Measurements from ENCODE around the gene SOCS3.
A peak's percentile ranks its signal among the peaks of the same experiment; 100 is the strongest.

SOCS3 gene

DNA sequence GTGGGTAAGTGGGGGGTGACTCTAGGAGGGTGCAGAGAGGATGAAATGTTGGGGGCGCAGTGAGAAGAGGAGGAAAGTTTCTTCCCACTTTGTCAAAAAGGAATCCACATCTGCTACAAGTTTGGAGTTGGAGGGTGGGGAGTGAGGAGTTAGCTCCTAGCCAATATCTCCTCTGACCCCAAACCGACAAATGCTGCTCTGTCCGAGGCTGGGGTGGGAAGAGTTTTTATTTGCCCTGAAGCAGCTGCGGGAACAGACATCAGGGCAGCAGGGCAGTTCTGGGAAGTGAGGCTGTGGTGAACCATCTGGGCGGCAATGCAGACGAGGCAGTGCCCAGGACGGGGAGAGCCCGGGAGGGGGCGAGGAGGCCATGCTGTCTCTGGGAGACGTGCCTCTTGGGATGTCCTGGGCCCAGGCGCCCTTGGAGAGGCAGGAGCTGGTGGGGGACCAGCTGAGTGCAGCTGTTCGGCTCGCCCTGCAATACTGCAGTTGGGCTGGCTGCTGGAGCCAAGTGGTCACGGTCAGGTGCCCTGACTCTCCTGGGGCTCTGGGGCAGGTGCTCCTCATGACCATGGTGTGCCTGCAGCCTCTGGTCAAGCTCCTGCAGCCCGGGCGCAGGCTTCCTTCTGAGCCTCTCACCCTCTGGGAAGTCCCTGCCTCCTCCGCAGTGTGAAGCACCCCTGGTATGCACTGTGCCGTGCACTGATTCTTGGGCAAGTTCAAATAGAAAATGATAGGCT, 6.4 kb upstream of the SOCS3 start:
- no peaks in the 10 kb centered on the region for H3K27me3 ChIP-seq (ENCODE audit: control insufficient read depth, insufficient read depth, low read length)
- no peak overlapping the region for H3K4me3 ChIP-seq (ENCODE audit: low read depth, low read length)
- H3K9ac ChIP-seq (ENCODE audit: low read depth, low read length): peak overlapping the region; percentile 13; the same call in 1 of the 2 replicates
- H3K4me1 ChIP-seq (ENCODE audit: control insufficient read depth, insufficient read depth, low read length): peaks cover 65% of the 10 kb centered on the region
- no peaks in the 10 kb centered on the region for H3K36me3 ChIP-seq (ENCODE audit: control insufficient read depth, insufficient read depth, low read length)
- peak overlapping the region; percentile 95 for H3K27ac ChIP-seq (ENCODE audit: low read depth, low read length)
- H3K9me3 ChIP-seq (ENCODE audit: control insufficient read depth, insufficient read depth, low read length): no peaks in the 10 kb centered on the region

DNA sequence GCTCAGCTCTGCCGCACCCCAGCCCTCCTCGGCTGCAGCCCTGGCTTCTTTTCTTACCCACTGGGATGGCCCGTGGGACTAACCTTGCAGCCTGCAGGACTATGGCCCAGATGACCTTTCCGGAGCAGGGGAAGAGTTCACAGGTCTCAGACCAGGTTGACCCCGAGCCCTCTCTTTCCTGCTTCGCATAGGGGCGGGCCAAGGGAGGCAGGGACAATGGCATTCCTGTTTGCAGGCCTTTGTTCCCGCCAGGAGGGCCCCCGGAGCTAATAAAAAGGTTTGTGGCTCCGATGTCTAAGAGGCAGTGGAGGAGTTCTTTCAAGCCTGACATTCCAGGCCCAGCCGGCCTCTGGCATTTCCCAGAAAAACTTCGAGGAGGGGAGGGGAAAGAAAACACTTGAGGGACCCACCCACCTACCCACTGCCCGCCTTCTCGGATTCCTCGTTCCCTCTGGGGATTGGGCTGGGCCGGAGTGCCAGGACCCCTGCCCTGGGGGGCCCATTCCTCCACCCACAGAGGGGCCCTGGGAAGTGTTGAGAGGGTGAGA, 5.8 kb upstream of the SOCS3 start:
- Histone ChIP-seq H3K9ac (ENCODE audit: low read depth, low read length) (peak overlapping the region; percentile 54), H3K27me3 (ENCODE audit: control insufficient read depth, insufficient read depth, low read length) (no peaks in the 10 kb centered on the region), H3K36me3 (ENCODE audit: control insufficient read depth, insufficient read depth, low read length) (no peaks in the 10 kb centered on the region), H3K9me3 (ENCODE audit: control insufficient read depth, insufficient read depth, low read length) (no peaks in the 10 kb centered on the region), H3K4me3 (ENCODE audit: low read depth, low read length) (no peak overlapping the region), H3K27ac (ENCODE audit: low read depth, low read length) (peak overlapping the region; percentile 95), H3K4me1 (ENCODE audit: control insufficient read depth, insufficient read depth, low read length) (peaks cover 67% of the 10 kb centered on the region)

DNA sequence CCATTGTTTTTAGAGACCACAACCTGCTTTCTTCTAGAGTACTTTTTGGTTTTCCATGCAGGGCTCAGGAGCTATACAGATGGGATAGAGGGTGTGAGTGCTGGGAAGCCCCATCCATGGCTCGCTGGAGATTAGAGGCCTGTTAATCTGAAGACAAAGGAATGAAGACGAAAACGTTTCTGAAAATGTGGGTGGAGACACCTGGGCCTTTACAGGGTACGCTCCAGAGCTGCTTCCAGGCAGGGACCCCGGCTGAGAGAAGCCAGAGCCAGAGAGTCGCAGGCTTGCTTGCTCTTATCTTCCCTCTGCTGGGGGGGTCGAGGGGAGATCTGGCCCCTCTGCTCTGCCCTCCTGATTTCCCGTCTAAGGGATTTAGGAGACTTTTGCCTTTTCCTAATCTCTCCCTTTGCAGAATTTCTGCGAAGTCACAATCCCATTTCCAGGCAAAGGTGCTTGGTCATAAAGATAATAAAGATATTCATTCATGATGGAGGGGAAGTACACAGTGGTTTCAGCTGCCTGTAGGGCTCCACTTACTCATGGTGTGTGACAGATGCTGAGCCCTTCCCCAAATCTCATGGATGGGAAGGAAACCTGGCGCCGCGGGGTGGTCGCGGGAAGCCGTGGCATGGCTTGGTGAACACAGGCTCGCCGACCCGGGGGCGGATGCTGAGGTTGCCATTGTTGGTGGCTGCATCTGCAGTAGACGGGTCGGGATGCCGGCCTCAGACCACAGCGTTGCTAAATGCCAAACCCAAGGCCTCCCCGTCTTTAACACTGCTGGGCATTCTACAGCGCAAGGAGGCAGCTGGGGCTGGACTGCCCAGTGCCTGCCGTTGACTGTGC, 4.8 kb upstream of the SOCS3 start:
- Histone ChIP-seq H3K9me3 (ENCODE audit: control insufficient read depth, insufficient read depth, low read length) (no peaks in the 10 kb centered on the region), H3K27ac (ENCODE audit: low read depth, low read length) (peak overlapping the region; percentile 95), H3K36me3 (ENCODE audit: control insufficient read depth, insufficient read depth, low read length) (no peaks in the 10 kb centered on the region), H3K27me3 (ENCODE audit: control insufficient read depth, insufficient read depth, low read length) (peaks cover under 1% of the 10 kb centered on the region; the same call in 1 of the 2 replicates), H3K4me3 (ENCODE audit: low read depth, low read length) (no peak overlapping the region), H3K4me1 (ENCODE audit: control insufficient read depth, insufficient read depth, low read length) (peaks cover 58% of the 10 kb centered on the region), H3K9ac (ENCODE audit: low read depth, low read length) (0 out of 2 replicates have a peak overlapping the region, but pooled peaks have one; percentile 54)

DNA sequence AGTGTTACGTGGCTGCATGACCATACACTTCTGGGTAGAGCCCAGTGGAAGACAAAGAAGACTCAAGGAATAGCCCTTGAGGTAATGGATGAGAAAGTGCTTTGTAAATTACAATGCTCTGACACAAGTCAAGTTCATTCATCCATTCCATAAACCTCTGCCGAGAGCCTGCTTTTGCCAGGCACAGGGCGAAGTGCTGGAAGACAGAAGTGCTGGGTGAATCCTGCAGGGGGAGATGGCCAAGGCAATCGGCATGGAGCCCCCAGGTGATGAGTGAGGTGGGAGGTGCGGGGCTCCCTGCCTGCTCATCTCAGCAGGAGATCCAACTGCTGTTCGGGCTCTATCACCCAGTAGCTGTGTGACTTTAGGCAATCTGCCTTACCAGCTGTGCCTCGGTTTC, 2.8 kb upstream of the SOCS3 start:
- H3K36me3 ChIP-seq (ENCODE audit: control insufficient read depth, insufficient read depth, low read length): peaks cover 7% of the 10 kb centered on the region
- peaks cover 21% of the 10 kb centered on the region for H3K27me3 ChIP-seq (ENCODE audit: control insufficient read depth, insufficient read depth, low read length)
- H3K9me3 ChIP-seq (ENCODE audit: control insufficient read depth, insufficient read depth, low read length): no peaks in the 10 kb centered on the region
- H3K4me1 ChIP-seq (ENCODE audit: control insufficient read depth, insufficient read depth, low read length): peaks cover 64% of the 10 kb centered on the region
- no peak overlapping the region for H3K4me3 ChIP-seq (ENCODE audit: low read depth, low read length)
- H3K27ac ChIP-seq (ENCODE audit: low read depth, low read length): no peak overlapping the region
- H3K9ac ChIP-seq (ENCODE audit: low read depth, low read length): no peak overlapping the region

DNA sequence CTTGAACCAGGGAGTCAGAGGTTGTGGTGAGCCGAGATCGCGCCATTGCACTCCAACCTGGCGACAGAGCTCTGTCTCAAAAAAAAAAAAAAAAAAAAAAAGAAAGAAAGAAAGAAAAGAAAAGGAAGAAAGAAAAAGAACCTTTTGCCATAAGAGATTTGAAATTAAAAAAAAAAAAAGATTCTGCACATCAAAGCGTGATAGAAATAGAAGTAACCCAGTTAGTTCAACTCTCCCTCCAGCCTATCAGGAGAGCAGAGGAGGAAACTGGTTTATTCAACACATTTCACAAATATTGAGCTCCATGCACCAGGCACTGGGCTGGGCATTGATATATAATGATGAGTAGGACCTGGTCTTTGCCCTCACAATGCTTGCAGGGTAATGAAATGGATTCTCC, 2.4 kb upstream of the SOCS3 start:
- Histone ChIP-seq H3K9me3 (ENCODE audit: control insufficient read depth, insufficient read depth, low read length) (no peaks in the 10 kb centered on the region), H3K9ac (ENCODE audit: low read depth, low read length) (no peak overlapping the region), H3K4me3 (ENCODE audit: low read depth, low read length) (no peak overlapping the region), H3K27ac (ENCODE audit: low read depth, low read length) (no peak overlapping the region), H3K36me3 (ENCODE audit: control insufficient read depth, insufficient read depth, low read length) (peaks cover 12% of the 10 kb centered on the region), H3K27me3 (ENCODE audit: control insufficient read depth, insufficient read depth, low read length) (peaks cover 25% of the 10 kb centered on the region), H3K4me1 (ENCODE audit: control insufficient read depth, insufficient read depth, low read length) (peaks cover 65% of the 10 kb centered on the region)

DNA sequence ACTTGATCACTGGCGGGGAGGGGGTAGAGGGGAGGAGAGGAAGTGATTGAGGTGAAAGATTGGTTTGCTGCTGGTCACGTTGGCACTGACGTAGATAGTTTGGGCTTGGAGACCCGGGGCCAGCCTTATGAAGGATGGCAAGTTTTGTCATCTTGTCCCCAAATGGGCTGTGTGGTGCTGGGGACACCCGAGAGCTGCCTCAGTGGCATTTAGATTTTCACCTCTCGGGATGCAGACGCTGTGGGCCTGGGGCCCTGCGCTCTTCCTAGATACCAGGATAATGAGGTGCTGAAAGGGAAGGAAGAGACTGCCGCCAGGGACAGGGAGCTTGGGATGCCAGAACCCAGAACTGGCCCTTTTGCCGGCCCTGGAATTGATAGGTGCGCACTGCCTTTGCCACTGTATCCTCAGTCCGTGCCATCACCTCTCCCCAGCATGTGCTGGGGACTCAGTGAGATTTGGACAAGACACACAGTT, 1.4 kb upstream of the SOCS3 start:
- peaks cover 63% of the 10 kb centered on the region for H3K4me1 ChIP-seq (ENCODE audit: control insufficient read depth, insufficient read depth, low read length)
- H3K9ac ChIP-seq (ENCODE audit: low read depth, low read length): no peak overlapping the region
- peaks cover 14% of the 10 kb centered on the region for H3K36me3 ChIP-seq (ENCODE audit: control insufficient read depth, insufficient read depth, low read length)
- peak overlapping the region; percentile 82 for H3K4me3 ChIP-seq (ENCODE audit: low read depth, low read length)
- H3K9me3 ChIP-seq (ENCODE audit: control insufficient read depth, insufficient read depth, low read length): no peaks in the 10 kb centered on the region
- peaks cover 31% of the 10 kb centered on the region for H3K27me3 ChIP-seq (ENCODE audit: control insufficient read depth, insufficient read depth, low read length)
- H3K27ac ChIP-seq (ENCODE audit: low read depth, low read length): peak overlapping the region; percentile 81

DNA sequence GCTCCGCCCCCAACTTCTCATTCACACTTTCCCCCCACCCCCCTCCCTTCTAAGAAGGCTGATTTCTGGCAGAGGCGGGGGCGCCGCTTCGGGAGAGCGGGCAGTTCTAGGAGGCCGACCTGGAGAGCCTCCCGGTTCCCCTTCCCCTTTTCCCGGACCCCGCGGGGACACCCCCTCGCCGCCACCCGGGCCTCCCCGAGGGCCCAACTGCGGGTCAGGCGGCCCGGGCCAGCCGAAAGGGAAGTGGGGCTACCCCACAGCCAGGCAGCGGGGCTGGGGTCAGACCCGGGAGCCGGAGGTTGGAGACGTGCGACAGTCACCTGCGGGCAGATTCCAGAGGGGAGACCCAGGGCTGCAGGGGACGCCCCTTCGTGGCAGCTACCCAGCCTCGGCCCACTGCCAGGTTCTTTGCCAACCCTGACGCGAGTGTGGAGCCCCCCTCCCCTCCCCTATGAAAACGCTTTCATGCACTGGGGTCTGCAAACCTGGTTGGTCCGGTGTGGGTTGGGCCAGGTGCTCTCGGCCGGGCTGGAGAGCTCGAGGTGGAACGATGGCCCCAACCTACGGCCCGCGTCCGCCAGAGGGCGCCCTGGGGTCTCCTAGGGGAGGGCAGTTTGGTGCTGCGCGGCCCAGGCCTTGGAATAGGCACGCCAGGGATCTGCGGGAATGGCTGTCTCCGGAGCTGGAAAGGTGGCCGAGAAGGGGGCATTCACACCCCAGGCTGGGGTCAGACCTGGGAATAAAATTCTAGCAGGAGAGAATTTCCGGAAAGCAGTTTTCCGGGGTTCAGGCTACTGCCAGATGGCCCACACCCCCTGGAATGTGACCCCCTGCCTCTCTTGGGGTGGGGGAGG, 721 bp upstream of the SOCS3 start:
- H3K4me1 ChIP-seq (ENCODE audit: control insufficient read depth, insufficient read depth, low read length): peaks cover 64% of the 10 kb centered on the region
- peak overlapping the region; percentile 81 for H3K27ac ChIP-seq (ENCODE audit: low read depth, low read length)
- H3K36me3 ChIP-seq (ENCODE audit: control insufficient read depth, insufficient read depth, low read length): peaks cover 14% of the 10 kb centered on the region
- peak overlapping the region; percentile 82 for H3K4me3 ChIP-seq (ENCODE audit: low read depth, low read length)
- peak overlapping the region; percentile 53 for H3K9ac ChIP-seq (ENCODE audit: low read depth, low read length)
- no peaks in the 10 kb centered on the region for H3K9me3 ChIP-seq (ENCODE audit: control insufficient read depth, insufficient read depth, low read length)
- H3K27me3 ChIP-seq (ENCODE audit: control insufficient read depth, insufficient read depth, low read length): peaks cover 36% of the 10 kb centered on the region

DNA sequence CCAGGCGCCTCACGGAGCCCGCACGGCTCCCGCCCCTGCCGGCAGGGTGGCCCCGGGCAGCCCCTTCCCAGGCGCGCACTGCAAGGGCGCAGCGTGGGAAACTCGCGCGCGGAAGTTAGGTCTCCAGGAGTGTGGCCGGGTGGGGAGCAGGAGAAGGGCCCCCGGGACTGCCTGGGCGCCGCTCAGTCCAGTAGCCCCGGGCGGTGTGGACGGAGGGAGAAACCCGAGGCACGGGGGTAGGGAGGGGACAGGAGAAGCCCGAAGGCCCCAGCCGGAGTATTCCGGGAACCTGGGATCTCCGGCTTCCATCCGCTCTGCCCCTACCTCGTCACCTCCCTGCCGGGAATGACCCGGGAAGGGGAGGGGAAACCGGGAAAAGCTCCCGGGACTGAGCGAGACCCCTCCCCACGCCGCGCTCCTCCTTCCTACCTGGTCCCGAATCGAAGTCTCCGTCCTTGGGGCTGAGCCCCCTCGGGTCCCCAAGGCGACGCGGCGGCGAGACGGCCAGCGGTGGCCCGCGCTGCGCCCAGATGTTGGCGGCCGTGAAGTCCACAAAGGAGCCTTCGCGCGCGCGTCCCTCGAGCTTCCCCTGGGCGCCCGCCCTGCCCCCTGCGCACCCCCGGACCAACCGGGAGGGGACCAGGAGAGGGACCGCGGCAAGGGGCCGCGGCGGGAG, 418 bp downstream of the SOCS3 start:
- no peaks in the 10 kb centered on the region for H3K9me3 ChIP-seq (ENCODE audit: control insufficient read depth, insufficient read depth, low read length)
- peak overlapping the region; percentile 70 for H3K9ac ChIP-seq (ENCODE audit: low read depth, low read length)
- peak overlapping the region; percentile 71 for H3K27ac ChIP-seq (ENCODE audit: low read depth, low read length)
- peak overlapping the region; percentile 82 for H3K4me3 ChIP-seq (ENCODE audit: low read depth, low read length)
- peaks cover 47% of the 10 kb centered on the region for H3K27me3 ChIP-seq (ENCODE audit: control insufficient read depth, insufficient read depth, low read length)
- peaks cover 14% of the 10 kb centered on the region for H3K36me3 ChIP-seq (ENCODE audit: control insufficient read depth, insufficient read depth, low read length)
- peaks cover 57% of the 10 kb centered on the region for H3K4me1 ChIP-seq (ENCODE audit: control insufficient read depth, insufficient read depth, low read length)

DNA sequence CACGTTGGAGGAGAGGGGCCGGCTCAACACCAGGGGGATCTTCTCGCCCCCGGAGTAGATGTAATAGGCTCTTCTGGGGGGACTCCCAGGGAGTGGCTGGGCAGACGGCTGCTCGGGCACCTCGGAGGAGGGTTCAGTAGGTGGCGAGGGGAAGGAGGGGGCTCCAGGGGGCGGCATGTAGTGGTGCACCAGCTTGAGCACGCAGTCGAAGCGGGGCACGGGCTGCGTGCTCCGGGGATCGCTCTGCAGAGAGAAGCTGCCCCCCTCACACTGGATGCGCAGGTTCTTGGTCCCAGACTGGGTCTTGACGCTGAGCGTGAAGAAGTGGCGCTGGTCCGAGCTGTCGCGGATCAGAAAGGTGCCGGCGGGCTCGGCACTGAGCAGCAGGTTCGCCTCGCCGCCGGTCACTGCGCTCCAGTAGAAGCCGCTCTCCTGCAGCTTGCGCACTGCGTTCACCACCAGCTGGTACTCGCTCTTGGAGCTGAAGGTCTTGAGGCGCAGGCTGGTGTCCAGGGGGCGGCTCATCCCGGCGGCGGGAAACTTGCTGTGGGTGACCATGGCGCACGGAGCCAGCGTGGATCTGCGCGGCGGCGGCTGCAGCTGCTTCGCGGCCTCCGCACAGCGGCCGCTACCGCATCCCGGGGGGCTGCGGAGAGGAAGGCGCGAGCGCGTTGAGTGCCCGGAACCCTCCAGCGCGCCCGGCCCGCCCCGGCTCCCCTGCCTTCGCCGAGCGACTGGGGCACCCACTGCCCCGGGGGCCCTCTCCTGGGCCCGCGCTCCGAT, 1.1 kb downstream of the SOCS3 start:
- Histone ChIP-seq H3K9ac (ENCODE audit: low read depth, low read length) (no peak overlapping the region), H3K27ac (ENCODE audit: low read depth, low read length) (no peak overlapping the region)

More for the DNA sequence above, 1.1 kb downstream of the SOCS3 start:
- Histone ChIP-seq H3K4me1 (ENCODE audit: control insufficient read depth, insufficient read depth, low read length) (peaks cover 58% of the 10 kb centered on the region), H3K9me3 (ENCODE audit: control insufficient read depth, insufficient read depth, low read length) (no peaks in the 10 kb centered on the region), H3K36me3 (ENCODE audit: control insufficient read depth, insufficient read depth, low read length) (peaks cover 14% of the 10 kb centered on the region), H3K4me3 (ENCODE audit: low read depth, low read length) (peak overlapping the region; percentile 82), H3K27me3 (ENCODE audit: control insufficient read depth, insufficient read depth, low read length) (peaks cover 54% of the 10 kb centered on the region)

Data from HUES48 (cell line).